ENCODE data around the gene BCL11A.

Gene BCL11A

GRCh38 chr2:60516383-60516811 lies 37.1 kb downstream of the BCL11A start:
- in situ Hi-C loops (cut with MboI; ENCODE audit: low pct_unique_long_range_greater_than_20kb, low sequenced_read_pairs): no loop called here
- no peak for DNase-seq

GRCh38 chr2:60515721-60516226 lies 37.7 kb downstream of the BCL11A start:
- DNase-seq: peak; percentile 74

GRCh38 chr2:60513996-60514395 lies 39.5 kb downstream of the BCL11A start:
- no peak for DNase-seq
- in situ Hi-C loops (cut with MboI; ENCODE audit: low pct_unique_long_range_greater_than_20kb, low sequenced_read_pairs): no loop called here

More at GRCh38 chr2:60515721-60516226, 37.7 kb downstream of the BCL11A start:
- in situ Hi-C loops (cut with MboI; ENCODE audit: low pct_unique_long_range_greater_than_20kb, low sequenced_read_pairs): no loop called here

GRCh38 chr2:60513191-60513590 lies 40.3 kb downstream of the BCL11A start:
- DNase-seq: no peak
- in situ Hi-C loops (cut with MboI; ENCODE audit: low pct_unique_long_range_greater_than_20kb, low sequenced_read_pairs): no loop called here

- no peak for DNase-seq
Measured at GRCh38 chr2:60512641-60513040, 40.8 kb downstream of the BCL11A start.

GRCh38 chr2:60512062-60512622 lies 41.3 kb downstream of the BCL11A start:
- in situ Hi-C loops (cut with MboI; ENCODE audit: low pct_unique_long_range_greater_than_20kb, low sequenced_read_pairs): no loop called here
- no peak for DNase-seq

More at GRCh38 chr2:60512641-60513040, 40.8 kb downstream of the BCL11A start:
- in situ Hi-C loops (cut with MboI; ENCODE audit: low pct_unique_long_range_greater_than_20kb, low sequenced_read_pairs): no loop called here

- DNase-seq: no peak
- in situ Hi-C loops (cut with MboI; ENCODE audit: low pct_unique_long_range_greater_than_20kb, low sequenced_read_pairs): no loop called here
Measured at GRCh38 chr2:60510713-60511112, 42.7 kb downstream of the BCL11A start.

- in situ Hi-C loops (cut with MboI; ENCODE audit: low pct_unique_long_range_greater_than_20kb, low sequenced_read_pairs): no loop called here
- DNase-seq: no peak
Measured at GRCh38 chr2:60509066-60509465, 44.4 kb downstream of the BCL11A start.

- no peak for DNase-seq
Measured at GRCh38 chr2:60508339-60508917, 45.0 kb downstream of the BCL11A start.

GRCh38 chr2:60507211-60507965 lies 46.1 kb downstream of the BCL11A start:
- no peak for DNase-seq
- in situ Hi-C loops (cut with MboI; ENCODE audit: low pct_unique_long_range_greater_than_20kb, low sequenced_read_pairs): no loop called here

More at GRCh38 chr2:60508339-60508917, 45.0 kb downstream of the BCL11A start:
- in situ Hi-C loops (cut with MboI; ENCODE audit: low pct_unique_long_range_greater_than_20kb, low sequenced_read_pairs): no loop called here

GRCh38 chr2:60505880-60506260 lies 47.6 kb downstream of the BCL11A start:
- in situ Hi-C loops (cut with MboI; ENCODE audit: low pct_unique_long_range_greater_than_20kb, low sequenced_read_pairs): no loop called here

GRCh38 chr2:60505240-60505879 lies 48.1 kb downstream of the BCL11A start:
- in situ Hi-C loops (cut with MboI; ENCODE audit: low pct_unique_long_range_greater_than_20kb, low sequenced_read_pairs): no loop called here
- DNase-seq: no peak

More at GRCh38 chr2:60505880-60506260, 47.6 kb downstream of the BCL11A start:
- DNase-seq: no peak

GRCh38 chr2:60504049-60504448 lies 49.4 kb downstream of the BCL11A start:
- no peak for DNase-seq
- in situ Hi-C loops (cut with MboI; ENCODE audit: low pct_unique_long_range_greater_than_20kb, low sequenced_read_pairs): no loop called here

- DNase-seq: no peak
- in situ Hi-C loops (cut with MboI; ENCODE audit: low pct_unique_long_range_greater_than_20kb, low sequenced_read_pairs): no loop called here
Measured at GRCh38 chr2:60502144-60502543, 51.3 kb downstream of the BCL11A start.

GRCh38 chr2:60500861-60501260 lies 52.6 kb downstream of the BCL11A start:
- in situ Hi-C loops (cut with MboI; ENCODE audit: low pct_unique_long_range_greater_than_20kb, low sequenced_read_pairs): no loop called here
- DNase-seq: no peak

GRCh38 chr2:60499651-60500265 lies 53.7 kb downstream of the BCL11A start:
- DNase-seq: no peak
- in situ Hi-C loops (cut with MboI; ENCODE audit: low pct_unique_long_range_greater_than_20kb, low sequenced_read_pairs): no loop called here

GRCh38 chr2:60498816-60499429 lies 54.5 kb downstream of the BCL11A start:
- DNase-seq: no peak
- in situ Hi-C loops (cut with MboI; ENCODE audit: low pct_unique_long_range_greater_than_20kb, low sequenced_read_pairs): no loop called here

GRCh38 chr2:60498127-60498815 lies 55.2 kb downstream of the BCL11A start:
- in situ Hi-C loops (cut with MboI; ENCODE audit: low pct_unique_long_range_greater_than_20kb, low sequenced_read_pairs): no loop called here
- no peak for DNase-seq

Data from KBM-7 (cell line).